HepG2 (cell line): ENCODE results near the gene TIGD6. TPM values are rescaled to one million over a fixed set of nuclear protein-coding genes. Genes with fewer than 3 reads are reported as not detected.
"Not testable (repeated sequence)": the region's sequence is repeated elsewhere in the genome, so short reads cannot be mapped to it uniquely, and the experiment has no call there.

Experiments
- ATAC-seq: fragments of 200-7000 bp; cut with Tn5 transposase; 3 replicates; pipeline ENCODE4 v1.9.1; 2020; ENCODE audit warnings: mild to moderate bottlenecking, moderate library complexity
- BruUV-seq: library from RNA; stranded (reverse); fragments of 400-500 nt; replicated peaks from 2 replicates; lab custom pipeline; 2021; lab: Mats Ljungman, UMichigan
- CTCF ChIA-PET: fragments of 300-600 bp; formaldehyde crosslinking; extraction: SDS; loops from one replicate; lab custom pipeline; 2021; ENCODE audit warnings: low total read pairs, inconsistent platforms, low intra/inter-chr PET ratio; lab: Yijun Ruan, JAX
- POLR2A ChIA-PET: fragments of 350-600 bp; sonication (Branson Sonifier 250); formaldehyde crosslinking; loops from one replicate; lab custom pipeline; 2020; ENCODE audit warnings: antibody characterized with exemption, inconsistent platforms; lab: Yijun Ruan, JAX
- DNase-seq: peaks from one replicate; pipeline ENCODE4 v3.0.0-alpha.2; 2015; ENCODE audit warnings: low spot score
- FAIRE-seq: peaks from 3 replicates; lab custom pipeline; 2011; peaks lifted over from hg19 to GRCh38; lab: Jason Lieb, UNC
- H2AFZ ChIP-seq: one replicate; pipeline ENCODE4 v1.6.1; 2011; ENCODE audit warnings: low read length, inconsistent platforms
- H3K27ac ChIP-seq: fragments of 300-600 bp; 3 replicates; pipeline ENCODE4 v1.8.0; 2011; ENCODE audit warnings: mixed run types, mild to moderate bottlenecking, mixed read lengths, low read length, inconsistent platforms; ENCODE audit not compliant: insufficient read depth; ENCODE audit errors: extremely low read length
- H3K27me3 ChIP-seq, 2 experiments: fragments of 200-600 bp in 1 of 2; 2 replicates in 1 of 2; 3 replicates in 1 of 2; pipeline versions ENCODE4 v1.6.0 to v1.8.0; 2011; ENCODE audit warnings: low read length in 2 of 2, mild to moderate bottlenecking in 2 of 2, moderate library complexity in 2 of 2, inconsistent platforms in 1 of 2; ENCODE audit not compliant: insufficient read depth in 2 of 2, control insufficient read depth in 1 of 2
- H3K36me3 ChIP-seq, 2 experiments: fragments of 200-600 bp in 1 of 2; replicated peaks in 1 of 2; 2 replicates in 1 of 2; 3 replicates in 1 of 2; pipeline versions ENCODE4 v1.5.1 to v1.8.0; 2011; ENCODE audit warnings: low read length in 2 of 2, inconsistent platforms in 1 of 2; ENCODE audit not compliant: insufficient read depth in 2 of 2, control insufficient read depth in 1 of 2
- H3K4me1 ChIP-seq: 2 replicates; pipeline ENCODE4 v1.5.1; 2012; ENCODE audit warnings: low read length, inconsistent platforms; ENCODE audit not compliant: insufficient read depth
- H3K4me2 ChIP-seq: 2 replicates; pipeline ENCODE4 v1.6.0; 2011; ENCODE audit warnings: low read depth, low read length, inconsistent platforms
- H3K4me3 ChIP-seq, 3 experiments: fragments of 200-600 bp in 1 of 3; sonication (generic), shearing (Covaris generic) in 1 of 3; replicated peaks in 1 of 3; 2 replicates each; pipeline ENCODE4 v1.5.1; 2011 to 2016; ENCODE audit warnings: low read length in 3 of 3, inconsistent platforms in 2 of 3, low read depth in 2 of 3, mild to moderate bottlenecking in 2 of 3, control low read depth in 1 of 3, mixed read lengths in 1 of 3; ENCODE audit not compliant: insufficient read depth in 1 of 3
- H3K79me2 ChIP-seq: one replicate; pipeline ENCODE4 v1.6.1; 2011; ENCODE audit warnings: low read length, inconsistent platforms; ENCODE audit not compliant: insufficient read depth
- H3K9ac ChIP-seq: 2 replicates; pipeline ENCODE4 v1.6.0; 2011; ENCODE audit warnings: mild to moderate bottlenecking, low read depth, low read length, inconsistent platforms; ENCODE audit not compliant: insufficient read depth
- H3K9me3 ChIP-seq: 2 replicates; pipeline ENCODE4 v1.5.1; 2012; ENCODE audit warnings: mild to moderate bottlenecking, low read length
- H4K20me1 ChIP-seq: 2 replicates; pipeline ENCODE4 v1.6.0; 2011; ENCODE audit warnings: inconsistent platforms, mild to moderate bottlenecking, low read length, moderate library complexity; ENCODE audit not compliant: insufficient read depth
- CENPX ChIP-seq: sonication (generic); formaldehyde crosslinking; IDR thresholded peaks from 2 replicates; pipeline ENCODE4 v1.9.0; 2021; ENCODE audit warnings: mild to moderate bottlenecking, missing genetic modification reagents, moderate library complexity
- HCFC1 ChIP-seq: fragments of 150-350 bp; IDR thresholded peaks from 2 replicates; pipeline ENCODE4 v1.6.1; 2014; ENCODE audit warnings: low read depth, low read length
- HNRNPL ChIP-seq: fragments of 200-400 bp; formaldehyde crosslinking; IDR thresholded peaks from 2 replicates; pipeline ENCODE4 v1.6.1; 2017; ENCODE audit warnings: mild to moderate bottlenecking, low read depth, low read length
- KLF12 ChIP-seq: sonication (generic); formaldehyde crosslinking; IDR thresholded peaks from 2 replicates; pipeline ENCODE4 v1.4.0; 2020; ENCODE audit warnings: missing genetic modification reagents, borderline replicate concordance
- NCOA1 ChIP-seq: sonication (generic); formaldehyde crosslinking; IDR thresholded peaks from 2 replicates; pipeline ENCODE4 v1.9.0; 2021; ENCODE audit warnings: missing genetic modification reagents
- NKX3-1 ChIP-seq: sonication (generic); formaldehyde crosslinking; IDR thresholded peaks from 2 replicates; pipeline ENCODE4 v1.5.0; 2020; ENCODE audit warnings: missing genetic modification reagents
- SKI ChIP-seq: fragments of 450-650 bp; IDR thresholded peaks from one replicate; pipeline ENCODE4 v1.6.1; 2018; ENCODE audit warnings: mild to moderate bottlenecking; ENCODE audit not compliant: partially characterized antibody
- SMAD9 ChIP-seq: sonication (generic); formaldehyde crosslinking; IDR thresholded peaks from 2 replicates; pipeline ENCODE4 v1.5.1; 2020; ENCODE audit warnings: mild to moderate bottlenecking, missing genetic modification reagents
- TP53 ChIP-seq: sonication (generic); formaldehyde crosslinking; conservative IDR thresholded peaks from 2 replicates; pipeline ENCODE4 v1.4.0; 2020; ENCODE audit warnings: missing genetic modification reagents
- ZNF12 ChIP-seq: sonication (generic); formaldehyde crosslinking; IDR thresholded peaks from 2 replicates; pipeline ENCODE4 v1.5.0; 2020; ENCODE audit warnings: missing genetic modification reagents
- ZNF136 ChIP-seq: sonication (generic); formaldehyde crosslinking; IDR thresholded peaks from 2 replicates; pipeline ENCODE4 v1.8.1; 2022; ENCODE audit warnings: low read depth, mild to moderate bottlenecking, moderate library complexity, missing genetic modification reagents
- ZNF20 ChIP-seq: sonication (generic); formaldehyde crosslinking; IDR thresholded peaks from 2 replicates; pipeline ENCODE4 v1.4.0; 2020; ENCODE audit warnings: mild to moderate bottlenecking, moderate library complexity, missing genetic modification reagents
- ZNF430 ChIP-seq: sonication (generic); formaldehyde crosslinking; IDR thresholded peaks from 2 replicates; pipeline ENCODE4 v1.9.0; 2021; ENCODE audit warnings: mild to moderate bottlenecking, missing genetic modification reagents
- ZNF44 ChIP-seq: sonication (generic); formaldehyde crosslinking; IDR thresholded peaks from 2 replicates; pipeline ENCODE4 v1.5.1; 2020; ENCODE audit warnings: mild to moderate bottlenecking, missing genetic modification reagents
- ZNF441 ChIP-seq: sonication (generic); formaldehyde crosslinking; IDR thresholded peaks from 2 replicates; pipeline ENCODE4 v1.7.0; 2021; ENCODE audit warnings: missing genetic modification reagents, borderline replicate concordance
- ZNF501 ChIP-seq: sonication (generic); formaldehyde crosslinking; IDR thresholded peaks from 2 replicates; pipeline ENCODE4 v1.5.1; 2020; ENCODE audit warnings: mild to moderate bottlenecking, moderate library complexity, missing genetic modification reagents
- ZNF552 ChIP-seq: sonication (generic); formaldehyde crosslinking; IDR thresholded peaks from 2 replicates; pipeline ENCODE4 v1.9.0; 2022; ENCODE audit warnings: missing genetic modification reagents, mild to moderate bottlenecking, borderline replicate concordance
- ZNF572 ChIP-seq: sonication (generic); formaldehyde crosslinking; IDR thresholded peaks from 2 replicates; pipeline ENCODE4 v1.5.1; 2020; ENCODE audit warnings: mild to moderate bottlenecking, missing genetic modification reagents
- WGBS: methylation state at CpG from one replicate; pipeline ENCODE4 v1.1.6; 2017; ENCODE audit warnings: low lambda C conversion rate; 5-methylcytosine and 5-hydroxymethylcytosine counted together
- in situ Hi-C: cut with HindIII; loops from 2 replicates; pipeline ENCODE4 v1.10.0; 2017; ENCODE audit warnings: low pct_unique_long_range_greater_than_20kb; ENCODE audit not compliant: extremely low pct_ligation_motif_present
- intact Hi-C: fragments of 100-400 bp; cut with micrococcal nuclease; formaldehyde crosslinking; loops from one replicate; pipeline ENCODE4 v1.10.0; 2022; ENCODE audit not compliant: unreplicated experiment
- polyA plus RNA-seq, 8 experiments: library from polyadenylated mRNA; depleted of rRNA in 3 of 8; stranded (reverse) in 7 of 8; unstranded in 1 of 8; fragments of >200 nt; fragmentation: Illumina TruSeq in 4 of 8; extraction: Trizol in 4 of 8; gene quantifications; 2 replicates each; pipeline versions ENCODE4 v1.2.1 to v1.2.3, GENCODE V29; 2011 to 2016; ENCODE audit warnings: low read depth in 4 of 8, missing spikeins in 1 of 8, mixed read lengths in 1 of 8; ENCODE audit not compliant: insufficient read depth in 1 of 8
- total RNA-seq, 5 experiments: library from RNA; depleted of rRNA; stranded (reverse); fragments of >200 nt; fragmentation: Illumina TruSeq; extraction: Trizol; gene quantifications; 2 replicates each; pipeline ENCODE4 v1.2.3, GENCODE V29; 2016; ENCODE audit warnings: low read depth in 1 of 5
- TF ChIP-seq, protein P1 (sequence below): sonication (generic); formaldehyde crosslinking; conservative IDR thresholded peaks from 2 replicates; pipeline ENCODE4 v1.4.0; 2020; ENCODE audit warnings: missing genetic modification reagents

The TIGD6 gene
- total and polyA plus RNA-seq, 2 of the 13 experiments (the other 11 are each of a cell fraction or from before 2014, with no cell fraction given) = 2.1 to 2.9 TPM

GRCh38 chr5:150033334-150033733, 32.9 kb upstream of the TIGD6 start:
- BruUV-seq = no TSS peak
- Histone ChIP-seq H3K4me3 (no peak overlapping the region), H3K27me3 (no peaks in the 10 kb centered on the region), H2AFZ (no peak overlapping the region), H3K27ac (no peak overlapping the region), H3K9me3 (no peaks in the 10 kb centered on the region), H3K4me1 (no peaks in the 10 kb centered on the region), H3K4me2 (no peak overlapping the region), H3K79me2 (no peaks in the 10 kb centered on the region), H4K20me1 (no peaks in the 10 kb centered on the region), H3K36me3 (peaks cover 37 to 89% of the 10 kb centered on the region in 2 experiments), H3K9ac (no peak overlapping the region)
- no peak for FAIRE-seq
- ChIA-PET POLR2A (no interaction called here), CTCF (no interaction called here)
- ATAC-seq = no peak
- intact Hi-C loops = no loop called here
- WGBS = 96% methylated on average over 4 of the region's 4 CpGs
- DNase-seq = no peak
- in situ Hi-C loops = no loop called here
- TF ChIP-seq SKI (no peak), ZNF552 (CRISPR knock-in tag) (no peak), NCOA1 (CRISPR knock-in tag) (no peak), ZNF136 (no peak), ZNF12 (CRISPR knock-in tag) (no peak), TP53 (no peak), HNRNPL (no peak), ZNF441 (no peak), ZNF20 (CRISPR knock-in tag) (no peak), KLF12 (CRISPR knock-in tag) (no peak), HCFC1 (no peak), ZNF430 (CRISPR knock-in tag) (no peak), ZNF44 (CRISPR knock-in tag) (no peak), NKX3-1 (CRISPR knock-in tag) (no peak), SMAD9 (CRISPR knock-in tag) (no peak), ZNF501 (no peak), CENPX (CRISPR knock-in tag) (no peak), ZNF572 (no peak)
- TF ChIP-seq, protein P1, sequence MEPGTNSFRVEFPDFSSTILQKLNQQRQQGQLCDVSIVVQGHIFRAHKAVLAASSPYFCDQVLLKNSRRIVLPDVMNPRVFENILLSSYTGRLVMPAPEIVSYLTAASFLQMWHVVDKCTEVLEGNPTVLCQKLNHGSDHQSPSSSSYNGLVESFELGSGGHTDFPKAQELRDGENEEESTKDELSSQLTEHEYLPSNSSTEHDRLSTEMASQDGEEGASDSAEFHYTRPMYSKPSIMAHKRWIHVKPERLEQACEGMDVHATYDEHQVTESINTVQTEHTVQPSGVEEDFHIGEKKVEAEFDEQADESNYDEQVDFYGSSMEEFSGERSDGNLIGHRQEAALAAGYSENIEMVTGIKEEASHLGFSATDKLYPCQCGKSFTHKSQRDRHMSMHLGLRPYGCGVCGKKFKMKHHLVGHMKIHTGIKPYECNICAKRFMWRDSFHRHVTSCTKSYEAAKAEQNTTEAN (CRISPR knock-in tag) = no peak
- TF ChIP-seq, all 625 proteins: peak for 0

DNA sequence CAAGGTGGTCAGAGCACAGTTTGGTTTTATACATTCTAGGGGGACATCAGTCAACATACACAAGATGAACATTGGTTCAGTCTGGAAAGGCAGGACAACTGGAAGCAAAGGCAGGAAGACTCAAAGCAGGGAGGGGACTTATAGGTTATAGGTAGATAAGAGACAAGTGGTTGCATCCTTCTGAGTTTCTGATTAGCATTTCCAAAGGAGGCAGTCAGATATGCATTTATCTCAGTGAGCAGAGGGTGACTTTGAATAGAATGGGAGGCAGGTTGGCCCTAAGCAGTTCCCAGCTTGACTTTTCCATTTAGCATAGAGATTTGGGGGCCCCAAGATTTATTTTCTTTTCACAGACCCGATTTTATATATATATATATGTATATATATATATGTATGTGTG, 27.6 kb upstream of the TIGD6 start:
- in situ Hi-C loops, H3K9me3 ChIP-seq, BruUV-seq: not testable (repeated sequence)

More for the DNA sequence above, 27.6 kb upstream of the TIGD6 start:
- H3K9ac ChIP-seq, H3K27me3 ChIP-seq, ATAC-seq, H4K20me1 ChIP-seq, FAIRE-seq, H2AFZ ChIP-seq, H3K79me2 ChIP-seq, H3K4me3 ChIP-seq, DNase-seq, CTCF ChIA-PET, H3K4me2 ChIP-seq: not testable (repeated sequence)
- WGBS = 95% methylated on average over 1 of the region's 1 CpG
- intact Hi-C loops = loop anchor here (10.0 kb wide), 1 partner anchor 327 kb away; the partner anchor contains the start of gene TCOF1
- peak overlapping the region; percentile 92 for H3K27ac ChIP-seq
- peaks cover 26 to 69% of the 10 kb centered on the region in 2 experiments for H3K36me3 ChIP-seq
- POLR2A ChIA-PET = interaction anchor here (0.6 to 2.5 kb wide), 3 partner anchors 8 to 110 kb away, joined by 3 to 18 read pairs (median 7); no protein-coding TSS in a partner anchor
- peaks cover 41% of the 10 kb centered on the region for H3K4me1 ChIP-seq
